GM23248 (cell line): ENCODE data around the gene SEC31B. TPM values are rescaled to one million over a fixed set of nuclear protein-coding genes. Genes with fewer than 3 reads are reported as not detected.

Source experiments
- DNase-seq: peaks from one replicate; pipeline ENCODE4 v3.0.0-alpha.2; 2015
- H2AFZ ChIP-seq: fragments of 200-600 bp; sonication (generic); 2 replicates; pipeline ENCODE4 v1.6.1; 2016; ENCODE audit warnings: antibody characterized with exemption
- H3F3A ChIP-seq: fragments of 200-600 bp; sonication (generic); 2 replicates; pipeline ENCODE4 v1.6.1; 2016; ENCODE audit warnings: mild to moderate bottlenecking, antibody characterized with exemption, mixed run types; ENCODE audit not compliant: insufficient read depth
- H3K27ac ChIP-seq: fragments of 200-600 bp; sonication (generic); 2 replicates; pipeline ENCODE4 v1.5.1; 2016; ENCODE audit warnings: mild to moderate bottlenecking
- H3K27me3 ChIP-seq: fragments of 200-600 bp; sonication (generic); replicated peaks from 2 replicates; pipeline ENCODE4 v1.6.1; 2016; ENCODE audit warnings: mild to moderate bottlenecking; ENCODE audit not compliant: insufficient read depth
- H3K36me3 ChIP-seq: fragments of 200-600 bp; sonication (generic); 2 replicates; pipeline ENCODE4 v1.6.1; 2016; ENCODE audit warnings: low read depth, mild to moderate bottlenecking
- H3K4me1 ChIP-seq: fragments of 200-600 bp; sonication (generic); 2 replicates; pipeline ENCODE4 v1.6.1; 2016; ENCODE audit warnings: mild to moderate bottlenecking; ENCODE audit not compliant: insufficient read depth
- H3K4me2 ChIP-seq: fragments of 200-600 bp; sonication (generic); one replicate; pipeline ENCODE4 v1.6.1; 2016; ENCODE audit warnings: mild to moderate bottlenecking; ENCODE audit not compliant: unreplicated experiment
- H3K4me3 ChIP-seq: fragments of 200-600 bp; sonication (generic); 2 replicates; pipeline ENCODE4 v1.5.1; 2016; ENCODE audit warnings: mild to moderate bottlenecking
- H3K79me2 ChIP-seq: fragments of 200-600 bp; sonication (generic); 2 replicates; pipeline ENCODE4 v1.6.1; 2016; ENCODE audit warnings: mild to moderate bottlenecking; ENCODE audit not compliant: insufficient read depth
- H3K9ac ChIP-seq: fragments of 200-600 bp; sonication (generic); 2 replicates; pipeline ENCODE4 v1.6.1; 2016; ENCODE audit warnings: mild to moderate bottlenecking
- H3K9me2 ChIP-seq: fragments of 200-600 bp; sonication (generic); 2 replicates; pipeline ENCODE4 v1.6.1; 2016; ENCODE audit warnings: mixed run types, mild to moderate bottlenecking, moderate library complexity; ENCODE audit not compliant: insufficient read depth
- H3K9me3 ChIP-seq: fragments of 200-600 bp; sonication (generic); one replicate; pipeline ENCODE4 v1.6.1; 2017; ENCODE audit warnings: low read depth
- H4K20me1 ChIP-seq: fragments of 200-600 bp; sonication (generic); 2 replicates; pipeline ENCODE4 v1.6.0; 2016; ENCODE audit not compliant: insufficient read depth
- EZH2 ChIP-seq: fragments of 200-600 bp; sonication (generic); IDR thresholded peaks from 2 replicates; pipeline ENCODE4 v1.6.1; 2018; ENCODE audit warnings: antibody characterized with exemption, mild to moderate bottlenecking; ENCODE audit not compliant: insufficient read depth, poor library complexity, severe bottlenecking
- EZH2phosphoT487 ChIP-seq: fragments of 200-600 bp; sonication (generic); IDR thresholded peaks from 2 replicates; pipeline ENCODE4 v1.6.1; 2018; ENCODE audit warnings: antibody characterized with exemption, moderate library complexity, mild to moderate bottlenecking, low read depth; ENCODE audit not compliant: insufficient read depth
- whole genome bisulfite sequencing, 2 experiments: methylation state at CpG; one replicate each; pipeline ENCODE4 v1.1.6; 2015 to 2017; ENCODE audit warnings: low lambda C conversion rate in 2 of 2, low coverage in 1 of 2; ENCODE audit errors: missing lambda C conversion rate in 2 of 2; 5-methylcytosine and 5-hydroxymethylcytosine counted together
- in situ Hi-C: fragments of 300-500 bp; cut with MboI; formaldehyde crosslinking; loops from 2 replicates; pipeline ENCODE4 v1.15.0; 2020
- polyA plus RNA-seq: library from polyadenylated mRNA; unstranded; fragments of >200 nt; fragmentation: Nextera tagmentation; extraction: Ambion mirVana; gene quantifications from 2 replicates; pipeline ENCODE4 v1.2.1, GENCODE V29; 2016
- total RNA-seq: library from RNA; depleted of rRNA; stranded (reverse); fragments of >200 nt; shearing (Covaris generic); gene quantifications from 2 replicates; pipeline ENCODE4 v1.2.3, GENCODE V29; 2014

Gene SEC31B
- total and polyA plus RNA-seq, 2 experiments from 2014 or later = 2.5 to 4.5 TPM

- no peaks in the 10 kb centered on the region for H3K9me3 ChIP-seq
- no peaks in the 10 kb centered on the region for H3F3A ChIP-seq
- H3K4me3 ChIP-seq = no peak overlapping the region
- H3K4me2 ChIP-seq = no peak overlapping the region
- H3K9me2 ChIP-seq = no peaks in the 10 kb centered on the region
- H3K79me2 ChIP-seq = no peaks in the 10 kb centered on the region
- no peak overlapping the region for H3K27ac ChIP-seq
- peaks cover 57% of the 10 kb centered on the region for H3K27me3 ChIP-seq
- TF ChIP-seq EZH2phosphoT487 (no peak), EZH2 (no peak)
- peaks cover 6% of the 10 kb centered on the region; the same call in 1 of the 2 replicates for H3K4me1 ChIP-seq
- H2AFZ ChIP-seq = no peak overlapping the region
- in situ Hi-C loops = no loop called here
- H3K9ac ChIP-seq = no peak overlapping the region
- H4K20me1 ChIP-seq = no peaks in the 10 kb centered on the region
- no peaks in the 10 kb centered on the region for H3K36me3 ChIP-seq
- no peak for DNase-seq
- 23 to 30% methylated on average over 4 of the region's 4 CpGs for WGBS, 2 experiments
Measured at GRCh38 chr10:100479037-100479436, 40.6 kb downstream of the SEC31B start.

DNA sequence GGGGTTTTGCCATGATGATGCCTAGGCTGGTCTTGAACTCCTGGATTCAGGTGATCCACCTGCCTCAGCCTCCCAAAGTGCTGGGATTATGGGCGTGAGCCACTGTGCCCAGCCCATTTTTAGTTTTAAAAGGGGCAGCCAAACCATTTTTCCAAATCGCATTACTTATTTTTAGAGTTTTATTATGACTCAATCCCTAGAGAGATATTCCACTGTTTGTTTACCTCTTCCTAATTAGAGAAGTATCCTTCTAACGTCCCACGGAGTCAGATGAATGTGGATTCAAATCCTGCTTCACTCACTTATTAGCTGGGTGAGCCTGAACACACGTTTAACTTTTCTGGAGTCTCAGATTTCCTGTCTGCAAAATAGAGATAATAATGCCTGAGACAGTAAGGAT is 41.7 kb downstream of the SEC31B start:
- Histone ChIP-seq H3K9ac (no peak overlapping the region), H3K27ac (no peak overlapping the region), H3K9me2 (no peaks in the 10 kb centered on the region), H3K79me2 (no peaks in the 10 kb centered on the region), H3F3A (no peaks in the 10 kb centered on the region), H3K9me3 (no peaks in the 10 kb centered on the region), H3K36me3 (no peaks in the 10 kb centered on the region), H2AFZ (no peak overlapping the region), H3K4me1 (peaks cover 6% of the 10 kb centered on the region; the same call in 1 of the 2 replicates), H3K4me3 (no peak overlapping the region), H3K4me2 (no peak overlapping the region), H4K20me1 (no peaks in the 10 kb centered on the region), H3K27me3 (peaks cover 56% of the 10 kb centered on the region)
- TF ChIP-seq EZH2 = no peak
- no peak for TF ChIP-seq EZH2phosphoT487
- 32 to 39% methylated on average over 5 of the region's 5 CpGs for WGBS, 2 experiments
- in situ Hi-C loops = no loop called here
- no peak for DNase-seq

- no peaks in the 10 kb centered on the region for H3K79me2 ChIP-seq
- H3K9me3 ChIP-seq = no peaks in the 10 kb centered on the region
- 57 to 62% methylated on average over 3 of the region's 3 CpGs for WGBS, 2 experiments
- H3K4me2 ChIP-seq = no peak overlapping the region
- H3K36me3 ChIP-seq = no peaks in the 10 kb centered on the region
- no peak overlapping the region for H3K9ac ChIP-seq
- 0 out of 2 replicates have a peak, but pooled peaks cover 5% of the 10 kb centered on the region for H3F3A ChIP-seq
- H3K9me2 ChIP-seq = no peaks in the 10 kb centered on the region
- no peak overlapping the region for H3K4me3 ChIP-seq
- no peaks in the 10 kb centered on the region for H4K20me1 ChIP-seq
- TF ChIP-seq EZH2phosphoT487 = no peak
- in situ Hi-C loops = no loop called here
- no peak overlapping the region for H2AFZ ChIP-seq
- H3K27ac ChIP-seq = no peak overlapping the region
- peak; percentile 55 for DNase-seq
- H3K4me1 ChIP-seq = peaks cover 15% of the 10 kb centered on the region; the same call in 1 of the 2 replicates
- H3K27me3 ChIP-seq = peaks cover 40% of the 10 kb centered on the region
Measured at GRCh38 chr10:100470367-100470766, 49.3 kb downstream of the SEC31B start.

GRCh38 chr10:100469756-100470155 is 49.9 kb downstream of the SEC31B start:
- Histone ChIP-seq H4K20me1 (no peaks in the 10 kb centered on the region), H3K9me2 (no peaks in the 10 kb centered on the region), H3K27me3 (peaks cover 35% of the 10 kb centered on the region), H3K36me3 (no peaks in the 10 kb centered on the region), H3F3A (0 out of 2 replicates have a peak, but pooled peaks cover 5% of the 10 kb centered on the region), H3K4me2 (no peak overlapping the region), H3K79me2 (no peaks in the 10 kb centered on the region), H3K4me3 (no peak overlapping the region), H3K27ac (no peak overlapping the region), H3K9ac (no peak overlapping the region), H3K9me3 (no peaks in the 10 kb centered on the region), H3K4me1 (peaks cover 15% of the 10 kb centered on the region; the same call in 1 of the 2 replicates), H2AFZ (no peak overlapping the region)
- TF ChIP-seq EZH2phosphoT487 = no peak
- TF ChIP-seq EZH2 = no peak
- in situ Hi-C loops = no loop called here
- peak; percentile 47 for DNase-seq
- 25 to 35% methylated on average over 1 of the region's 1 CpG for WGBS, 2 experiments

- H3K4me2 ChIP-seq = peak overlapping the region; percentile 38
- H3K27me3 ChIP-seq = peaks cover 36% of the 10 kb centered on the region
Measured at GRCh38 chr10:100468978-100469377, 50.7 kb downstream of the SEC31B start.

More at GRCh38 chr10:100468978-100469377, 50.7 kb downstream of the SEC31B start:
- Histone ChIP-seq H3K36me3 (no peaks in the 10 kb centered on the region), H2AFZ (no peak overlapping the region), H3K9me3 (no peaks in the 10 kb centered on the region), H3K9ac (no peak overlapping the region), H3K27ac (no peak overlapping the region), H3K4me1 (peaks cover 15% of the 10 kb centered on the region; the same call in 1 of the 2 replicates), H3K4me3 (no peak overlapping the region), H4K20me1 (no peaks in the 10 kb centered on the region), H3K9me2 (no peaks in the 10 kb centered on the region), H3F3A (0 out of 2 replicates have a peak, but pooled peaks cover 5% of the 10 kb centered on the region), H3K79me2 (no peaks in the 10 kb centered on the region)
- no peak for TF ChIP-seq EZH2phosphoT487
- no peak for TF ChIP-seq EZH2
- in situ Hi-C loops = no loop called here
- peak; percentile 17 for DNase-seq
